Lower lobe of right lung (tissue), 2 donors: Measurements from ENCODE around the gene PTPRG. TPM values are rescaled to one million over a fixed set of nuclear protein-coding genes. Genes with fewer than 3 reads are reported as not detected.

Experiments used
- ATAC-seq, 2 donors: fragments of 200-7000 bp; cut with Tn5 transposase; one replicate each; pipeline ENCODE4 v1.9.1; 2020 to 2022; ENCODE audit warnings: mild to moderate bottlenecking in 2 of 2, moderate library complexity in 2 of 2
- DNase-seq: peaks from one replicate; pipeline ENCODE4 v3.0.0-alpha.2; 2020
- H3K27ac ChIP-seq: fragments of 200-600 bp; one replicate; pipeline ENCODE4 v1.8.0; 2022
- H3K27me3 ChIP-seq: fragments of 200-600 bp; one replicate; pipeline ENCODE4 v1.8.0; 2022; ENCODE audit warnings: low read depth
- H3K36me3 ChIP-seq: fragments of 200-600 bp; one replicate; pipeline ENCODE4 v1.8.0; 2022; ENCODE audit warnings: mild to moderate bottlenecking
- H3K4me1 ChIP-seq: fragments of 200-600 bp; one replicate; pipeline ENCODE4 v1.8.0; 2022
- H3K4me3 ChIP-seq: fragments of 200-600 bp; one replicate; pipeline ENCODE4 v1.8.0; 2022; ENCODE audit warnings: mild to moderate bottlenecking
- H3K9me3 ChIP-seq: fragments of 200-600 bp; one replicate; pipeline ENCODE4 v1.8.0; 2022
- intact Hi-C: fragments of 100-400 bp; cut with DNase I; formaldehyde crosslinking; loops from one replicate; pipeline ENCODE4 v1.11.0; 2022
- total RNA-seq: library from RNA; stranded (reverse); fragmentation: NEBNext Ultra II Directional; extraction: Animal tissue kit (Norgen Biotek cat#: 25700); gene quantifications from one replicate; pipeline ENCODE4 v1.2.1, GENCODE V29; 2021
- TF ChIP-seq, protein P1 (sequence below): fragments of 200-600 bp; IDR thresholded peaks from one replicate; pipeline ENCODE4 v1.8.0; 2022; ENCODE audit warnings: antibody characterized with exemption, mild to moderate bottlenecking
- donor health status: DM: no; HTN: yes; CAD: no; lungs with severe emphysema.

PTPRG gene
- total RNA-seq, 1 donor from 2014 or later = 67.6 TPM

- ATAC-seq (no peak), DNase-seq (no peak)
- H3K9me3 ChIP-seq = no peaks in the 10 kb centered on the region
- no peaks in the 10 kb centered on the region for H3K27me3 ChIP-seq
- H3K27ac ChIP-seq = no peak overlapping the region
- H3K4me1 ChIP-seq = peaks cover 14% of the 10 kb centered on the region
- H3K36me3 ChIP-seq = no peaks in the 10 kb centered on the region
- H3K4me3 ChIP-seq = no peak overlapping the region
- intact Hi-C loops = no loop called here
- TF ChIP-seq, protein P1, sequence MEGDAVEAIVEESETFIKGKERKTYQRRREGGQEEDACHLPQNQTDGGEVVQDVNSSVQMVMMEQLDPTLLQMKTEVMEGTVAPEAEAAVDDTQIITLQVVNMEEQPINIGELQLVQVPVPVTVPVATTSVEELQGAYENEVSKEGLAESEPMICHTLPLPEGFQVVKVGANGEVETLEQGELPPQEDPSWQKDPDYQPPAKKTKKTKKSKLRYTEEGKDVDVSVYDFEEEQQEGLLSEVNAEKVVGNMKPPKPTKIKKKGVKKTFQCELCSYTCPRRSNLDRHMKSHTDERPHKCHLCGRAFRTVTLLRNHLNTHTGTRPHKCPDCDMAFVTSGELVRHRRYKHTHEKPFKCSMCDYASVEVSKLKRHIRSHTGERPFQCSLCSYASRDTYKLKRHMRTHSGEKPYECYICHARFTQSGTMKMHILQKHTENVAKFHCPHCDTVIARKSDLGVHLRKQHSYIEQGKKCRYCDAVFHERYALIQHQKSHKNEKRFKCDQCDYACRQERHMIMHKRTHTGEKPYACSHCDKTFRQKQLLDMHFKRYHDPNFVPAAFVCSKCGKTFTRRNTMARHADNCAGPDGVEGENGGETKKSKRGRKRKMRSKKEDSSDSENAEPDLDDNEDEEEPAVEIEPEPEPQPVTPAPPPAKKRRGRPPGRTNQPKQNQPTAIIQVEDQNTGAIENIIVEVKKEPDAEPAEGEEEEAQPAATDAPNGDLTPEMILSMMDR = no peak
Observed at GRCh38 chr3:62183087-62183486, 621.7 kb downstream of the PTPRG start.

- Histone ChIP-seq H3K4me3 (no peak overlapping the region), H3K36me3 (no peaks in the 10 kb centered on the region), H3K27me3 (no peaks in the 10 kb centered on the region), H3K4me1 (peaks cover 18% of the 10 kb centered on the region), H3K9me3 (no peaks in the 10 kb centered on the region), H3K27ac (peak overlapping the region; percentile 18)
- intact Hi-C loops = no loop called here
- ATAC-seq (no peak), DNase-seq (no peak)
- TF ChIP-seq, protein P1 = no peak
Observed at GRCh38 chr3:62183969-62184368, 622.6 kb downstream of the PTPRG start.

GRCh38 chr3:62184559-62184958 lies 623.2 kb downstream of the PTPRG start:
- intact Hi-C loops = no loop called here
- DNase-seq (no peak), ATAC-seq (no peak)
- Histone ChIP-seq H3K4me1 (peaks cover 18% of the 10 kb centered on the region), H3K4me3 (no peak overlapping the region), H3K36me3 (no peaks in the 10 kb centered on the region), H3K27me3 (no peaks in the 10 kb centered on the region), H3K9me3 (no peaks in the 10 kb centered on the region), H3K27ac (peak overlapping the region; percentile 18)
- TF ChIP-seq, protein P1 = no peak

DNA sequence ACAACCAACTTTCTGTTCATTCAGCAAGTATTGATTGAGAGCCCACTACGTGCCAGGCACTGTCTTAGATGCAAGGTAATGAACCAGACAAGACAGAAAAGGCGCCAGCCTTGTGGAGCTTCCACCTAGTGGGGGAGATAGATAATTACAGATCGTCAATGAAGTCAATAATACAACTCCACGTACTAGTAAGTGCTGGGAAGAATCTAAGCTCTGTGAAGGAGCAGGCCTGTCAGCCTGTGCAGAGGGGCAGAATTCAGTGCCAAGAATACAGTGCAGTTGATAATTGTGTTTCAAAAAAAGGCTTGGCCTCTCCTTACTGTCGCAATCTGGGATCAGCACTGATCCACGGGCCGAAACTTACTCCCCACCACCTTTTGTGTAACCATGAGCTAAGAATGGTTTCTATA lies 625.7 kb downstream of the PTPRG start:
- DNase-seq = no peak
- no peaks in the 10 kb centered on the region for H3K9me3 ChIP-seq
- peak overlapping the region; percentile 5 for H3K27ac ChIP-seq
- H3K27me3 ChIP-seq = no peaks in the 10 kb centered on the region
- H3K36me3 ChIP-seq = peaks cover 7% of the 10 kb centered on the region
- TF ChIP-seq, protein P1 = peak; percentile 28
- H3K4me1 ChIP-seq = peaks cover 18% of the 10 kb centered on the region
- no peak overlapping the region for H3K4me3 ChIP-seq
- peak in 1 of 2 donors; percentile 9 for ATAC-seq
- intact Hi-C loops = no loop called here

DNA sequence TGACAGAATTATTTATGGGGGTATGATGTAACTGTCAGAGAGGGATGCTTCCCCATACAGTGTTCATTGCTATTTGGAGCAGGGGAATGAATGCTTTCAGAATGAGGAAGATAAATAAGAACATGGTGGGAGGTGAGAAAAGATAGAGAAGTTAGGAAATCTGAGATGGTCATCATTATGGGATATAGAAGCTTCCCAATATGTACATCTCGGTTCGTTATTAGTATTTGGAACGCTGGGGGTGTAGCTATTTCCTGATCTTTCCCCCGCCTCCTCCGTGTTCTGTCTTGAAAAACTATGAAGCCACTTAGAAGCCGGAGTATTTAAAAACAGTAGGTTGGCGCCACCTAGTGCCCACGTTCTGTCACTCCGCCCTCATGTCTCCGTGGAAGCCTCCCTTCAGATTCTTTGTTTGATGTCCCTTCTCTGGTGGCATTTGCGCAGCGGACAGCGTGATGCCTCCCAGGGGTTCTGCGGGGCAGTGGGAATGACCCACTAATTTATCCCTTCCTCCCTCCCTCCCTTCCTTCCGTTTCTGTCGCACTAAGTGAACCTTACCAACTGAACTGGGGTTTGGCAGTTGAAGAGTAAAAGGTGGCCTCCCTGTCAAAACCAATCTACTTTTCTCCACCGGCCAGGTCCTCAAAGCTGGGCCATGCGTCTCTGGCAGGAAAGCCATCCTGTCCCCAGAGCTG lies 627.5 kb downstream of the PTPRG start:
- TF ChIP-seq, protein P1 = peak; percentile 84
- ATAC-seq (peak; percentile 78 to 85), DNase-seq (peak; percentile 75)
- Histone ChIP-seq H3K27ac (no peak overlapping the region), H3K4me1 (peaks cover 18% of the 10 kb centered on the region), H3K36me3 (peaks cover 15% of the 10 kb centered on the region), H3K4me3 (no peak overlapping the region), H3K9me3 (no peaks in the 10 kb centered on the region), H3K27me3 (no peaks in the 10 kb centered on the region)
- intact Hi-C loops = no loop called here
